Naive thymus-derived CD4-positive, alpha-beta T cell (primary cell): ENCODE data around the gene B9D1. TPM values are rescaled to one million over a fixed set of nuclear protein-coding genes. Genes with fewer than 3 reads are reported as not detected.
A peak's percentile ranks its signal among the peaks of the same experiment; 100 is the strongest.
"Not testable (repeated sequence)": the region's sequence is repeated elsewhere in the genome, so short reads cannot be mapped to it uniquely, and the experiment has no call there.

ENCODE experiments used
- ATAC-seq: fragments of 150-1000 bp; cut with Tn5 transposase; 2 replicates; pipeline ENCODE4 v1.10.0; 2021; ENCODE audit warnings: mild to moderate bottlenecking, moderate library complexity
- CTCF ChIA-PET: fragments of 350-600 bp; sonication (Branson Sonifier 250); formaldehyde crosslinking; loops from one replicate; lab custom pipeline; 2021; ENCODE audit warnings: antibody characterized with exemption; lab: Charles Lee
- POLR2A ChIA-PET: fragments of 350-600 bp; sonication (Branson Sonifier 250); formaldehyde crosslinking; loops from one replicate; lab custom pipeline; 2021; ENCODE audit warnings: antibody characterized with exemption, inconsistent platforms; lab: Charles Lee
- DNase-seq, 9 donors: peaks; one replicate each; pipeline versions ENCODE4 v3.0.0 to v3.0.0-alpha.2; 2020 to 2022; ENCODE audit warnings: mixed read lengths in 1 of 9
- H3K27ac ChIP-seq: one replicate; pipeline ENCODE4 v1.7.0; 2013; ENCODE audit warnings: mild to moderate bottlenecking, low read depth, low read length, moderate library complexity
- H3K27me3 ChIP-seq, 2 donors: one replicate each; pipeline ENCODE4 v1.7.0; 2013; ENCODE audit warnings: low read length in 2 of 2, mild to moderate bottlenecking in 2 of 2, moderate library complexity in 2 of 2; ENCODE audit not compliant: control insufficient read depth in 2 of 2, insufficient read depth in 2 of 2
- H3K36me3 ChIP-seq, 3 experiments: 1 replicate in 2 of 3; 2 replicates in 1 of 3; pipeline ENCODE4 v1.7.0; 2013; ENCODE audit warnings: low read length in 3 of 3, mild to moderate bottlenecking in 3 of 3, moderate library complexity in 1 of 3; ENCODE audit not compliant: insufficient read depth in 3 of 3, control insufficient read depth in 2 of 3
- H3K4me1 ChIP-seq, 2 donors: one replicate each; pipeline ENCODE4 v1.7.0; 2013; ENCODE audit warnings: low read length in 2 of 2, mild to moderate bottlenecking in 2 of 2, moderate library complexity in 1 of 2; ENCODE audit not compliant: control insufficient read depth in 2 of 2, insufficient read depth in 2 of 2
- H3K4me3 ChIP-seq: 2 replicates; pipeline ENCODE4 v1.7.0; 2013; ENCODE audit warnings: mild to moderate bottlenecking, low read length
- H3K9me3 ChIP-seq, 3 experiments: 1 replicate in 2 of 3; 2 replicates in 1 of 3; pipeline ENCODE4 v1.7.0; 2013; ENCODE audit warnings: low read length in 3 of 3; ENCODE audit not compliant: control insufficient read depth in 2 of 3
- H3K27ac Mint-ChIP-seq, 9 donors: one replicate each; pipeline ENCODE4 v1.8.0; 2020 to 2022; ENCODE audit warnings: mixed read lengths in 9 of 9, mild to moderate bottlenecking in 8 of 9, moderate library complexity in 5 of 9, inconsistent platforms in 2 of 9
- H3K27me3 Mint-ChIP-seq, 5 donors: one replicate each; pipeline ENCODE4 v1.8.0; 2021 to 2022; ENCODE audit warnings: mixed read lengths in 5 of 5, mild to moderate bottlenecking in 1 of 5
- H3K36me3 Mint-ChIP-seq, 5 donors: one replicate each; pipeline ENCODE4 v1.8.0; 2020 to 2022; ENCODE audit warnings: mixed read lengths in 5 of 5, mild to moderate bottlenecking in 3 of 5, inconsistent platforms in 1 of 5
- H3K4me1 Mint-ChIP-seq, 7 donors: one replicate each; pipeline ENCODE4 v1.8.0; 2020 to 2022; ENCODE audit warnings: mixed read lengths in 7 of 7, mild to moderate bottlenecking in 3 of 7, inconsistent platforms in 1 of 7
- H3K4me3 Mint-ChIP-seq, 10 donors: one replicate each; pipeline ENCODE4 v1.8.0; 2020 to 2022; ENCODE audit warnings: mild to moderate bottlenecking in 10 of 10, mixed read lengths in 10 of 10, moderate library complexity in 6 of 10, inconsistent platforms in 2 of 10
- H3K9me3 Mint-ChIP-seq, 11 donors: one replicate each; pipeline ENCODE4 v1.8.0; 2020 to 2022; ENCODE audit warnings: mixed read lengths in 11 of 11, mild to moderate bottlenecking in 4 of 11, inconsistent platforms in 1 of 11, moderate library complexity in 1 of 11
- intact Hi-C, 2 donors: fragments of 100-400 bp; cut with micrococcal nuclease; formaldehyde crosslinking; loops; one replicate each; pipeline ENCODE4 v1.15.1; 2023
- polyA plus RNA-seq, 2 donors: library from polyadenylated mRNA; unstranded; fragments of 300-500 nt; fragmentation: Illumina TruSeq; gene quantifications; one replicate each; pipeline ENCODE4 v1.2.3, GENCODE V29; 2021
- total RNA-seq, 6 experiments: library from RNA in 5 of 6; stranded (reverse) in 5 of 6; gene quantifications; 1 replicate in 5 of 6; 2 replicates in 1 of 6; pipeline ENCODE4 v1.2.3 and lab custom pipeline; 2021 to 2026

Gene B9D1
- total and polyA plus RNA-seq, 7 experiments from 2014 or later = 0.58 to 5.0 (median 2.1) TPM; not detected in 1

DNA sequence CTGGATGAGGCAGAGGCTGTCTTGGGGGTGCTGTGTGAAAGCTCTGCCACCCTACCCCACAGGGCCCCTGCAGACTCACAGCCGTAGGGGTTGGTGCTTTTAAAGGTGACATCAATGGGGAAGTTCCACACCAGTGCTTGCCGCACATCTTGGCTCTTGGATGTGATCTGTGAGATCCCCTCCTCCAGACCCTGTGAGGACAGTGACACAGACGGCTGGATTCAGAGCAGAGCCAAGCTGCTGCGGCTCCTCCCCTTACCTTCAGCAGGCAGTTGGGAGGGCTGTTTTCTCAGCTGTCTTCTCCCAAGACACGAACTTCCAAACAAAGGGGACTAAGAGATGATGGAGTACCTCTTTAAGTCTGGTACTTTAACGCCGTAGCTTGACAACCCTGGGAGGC lies 4.8 kb downstream of the B9D1 start:
- Mint-ChIP-seq H3K9me3 (no peaks in the 10 kb centered on the region), H3K27me3 (peaks cover 7 to 42% (median 22%) of the 10 kb centered on the region in 5 donors), H3K27ac (no peak overlapping the region), H3K4me3 (no peak overlapping the region), H3K4me1 (peaks cover 0 to 11% (median 5%) of the 10 kb centered on the region in 7 donors), H3K36me3 (no peaks in the 10 kb centered on the region)
- POLR2A ChIA-PET = no interaction called here
- intact Hi-C loops = no loop called here
- DNase-seq (no peak), ATAC-seq (no peak)
- Histone ChIP-seq H3K9me3 (no peaks in the 10 kb centered on the region), H3K27me3 (no peaks in the 10 kb centered on the region), H3K4me3 (no peak overlapping the region), H3K4me1 (peaks cover 6 to 7% of the 10 kb centered on the region in 2 donors), H3K27ac (no peak overlapping the region), H3K36me3 (no peaks in the 10 kb centered on the region)
- CTCF ChIA-PET = no interaction called here

- ATAC-seq (no peak), DNase-seq (no peak)
- no peaks in the 10 kb centered on the region for H3K9me3 ChIP-seq
- peaks cover 6 to 7% of the 10 kb centered on the region in 2 donors for H3K4me1 ChIP-seq
- no peaks in the 10 kb centered on the region for H3K36me3 Mint-ChIP-seq
- H3K4me3 Mint-ChIP-seq = no peak overlapping the region
- H3K27me3 Mint-ChIP-seq = peaks cover 7 to 42% (median 22%) of the 10 kb centered on the region in 5 donors
- H3K4me1 Mint-ChIP-seq = peaks cover 0 to 11% (median 5%) of the 10 kb centered on the region in 7 donors
- POLR2A ChIA-PET = no interaction called here
- no peaks in the 10 kb centered on the region for H3K9me3 Mint-ChIP-seq
- CTCF ChIA-PET = no interaction called here
- no peaks in the 10 kb centered on the region for H3K36me3 ChIP-seq
- H3K27ac Mint-ChIP-seq = no peak overlapping the region
- H3K27me3 ChIP-seq = no peaks in the 10 kb centered on the region
- no peak overlapping the region for H3K27ac ChIP-seq
- intact Hi-C loops = no loop called here
- no peak overlapping the region for H3K4me3 ChIP-seq
Measured at GRCh38 chr17:19357351-19357750, 5.2 kb downstream of the B9D1 start.

GRCh38 chr17:19354748-19355147 lies 7.8 kb downstream of the B9D1 start:
- no peak for DNase-seq
- no peaks in the 10 kb centered on the region for H3K4me1 Mint-ChIP-seq
- POLR2A ChIA-PET = interaction anchor here (0.7 to 1.1 kb wide), 2 partner anchors 20 to 55 kb away, joined by 3 read pairs; no protein-coding TSS in a partner anchor
- no peaks in the 10 kb centered on the region for H3K36me3 Mint-ChIP-seq
- peaks cover 7 to 35% (median 24%) of the 10 kb centered on the region in 5 donors for H3K27me3 Mint-ChIP-seq
- Histone ChIP-seq H3K9me3 (no peaks in the 10 kb centered on the region), H3K4me3 (no peak overlapping the region), H3K4me1 (no peaks in the 10 kb centered on the region), H3K36me3 (no peaks in the 10 kb centered on the region), H3K27ac (no peak overlapping the region), H3K27me3 (no peaks in the 10 kb centered on the region)
- ATAC-seq = no peak
- no peak overlapping the region for H3K27ac Mint-ChIP-seq
- intact Hi-C loops = no loop called here
- CTCF ChIA-PET = interaction anchor here (1.2 kb wide), 1 partner anchor 8 kb away, joined by 3 read pairs; the partner anchor contains the start of gene B9D1
- no peak overlapping the region for H3K4me3 Mint-ChIP-seq
- no peaks in the 10 kb centered on the region for H3K9me3 Mint-ChIP-seq

DNA sequence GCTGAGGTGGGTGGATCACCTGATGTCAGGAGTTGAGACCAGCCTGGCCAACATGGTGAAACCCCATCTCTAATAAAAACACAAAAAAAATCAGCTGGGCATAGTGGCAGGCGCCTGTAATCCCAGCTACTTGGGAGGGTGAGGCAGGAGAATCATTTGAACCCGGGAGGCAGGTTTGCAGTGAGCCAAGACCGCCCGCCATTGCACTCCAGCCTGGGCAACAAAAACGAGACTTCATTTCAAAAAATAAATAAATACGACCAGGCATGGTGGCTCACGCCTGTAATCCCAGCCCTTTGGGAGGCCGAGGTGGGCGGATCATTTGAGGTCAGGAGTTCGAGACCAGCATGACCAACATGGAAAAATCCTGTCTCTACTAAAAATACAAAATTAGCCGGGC lies 9.1 kb downstream of the B9D1 start:
- intact Hi-C loops, DNase-seq, POLR2A ChIA-PET, H3K9me3 Mint-ChIP-seq, H3K36me3 Mint-ChIP-seq, ATAC-seq, H3K27ac Mint-ChIP-seq, H3K27ac ChIP-seq, H3K36me3 ChIP-seq, H3K4me3 ChIP-seq, H3K4me1 Mint-ChIP-seq, H3K4me3 Mint-ChIP-seq, H3K27me3 ChIP-seq, H3K9me3 ChIP-seq, H3K4me1 ChIP-seq: not testable (repeated sequence)
- peaks cover 0 to 28% (median 11%) of the 10 kb centered on the region in 5 donors for H3K27me3 Mint-ChIP-seq
- CTCF ChIA-PET = interaction anchor here (1.2 kb wide), 2 partner anchors 9 to 94 kb away, joined by 3 read pairs; partner anchors contain the start of gene B9D1

DNA sequence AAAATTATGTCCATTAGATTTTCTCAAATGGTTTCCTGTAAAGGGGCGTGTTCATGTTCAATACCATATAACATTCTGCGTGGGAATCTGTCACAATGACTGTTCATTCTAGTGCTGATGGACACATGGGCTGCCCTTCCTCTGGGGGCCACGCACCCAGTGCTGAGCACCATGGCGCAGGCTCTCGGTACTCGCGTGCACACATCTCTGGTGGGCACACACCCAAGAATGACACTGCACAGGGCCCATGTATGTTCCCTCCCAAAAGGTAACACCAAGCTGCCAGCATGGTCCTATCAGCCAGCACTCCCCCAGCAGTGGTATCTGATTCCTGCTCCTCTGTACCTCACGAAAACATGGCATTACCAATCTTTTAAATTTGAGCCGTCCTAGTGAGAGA lies 13.7 kb downstream of the B9D1 start:
- ATAC-seq (no peak), DNase-seq (no peak)
- peaks cover 0 to 1% (median 0%) of the 10 kb centered on the region in 7 donors for H3K4me1 Mint-ChIP-seq
- no peak overlapping the region for H3K27ac Mint-ChIP-seq
- ChIA-PET CTCF (no interaction called here), POLR2A (no interaction called here)
- H3K27ac ChIP-seq = no peak overlapping the region
- H3K9me3 ChIP-seq = no peaks in the 10 kb centered on the region
- H3K36me3 Mint-ChIP-seq = no peaks in the 10 kb centered on the region
- H3K4me1 ChIP-seq = no peaks in the 10 kb centered on the region
- no peak overlapping the region for H3K4me3 Mint-ChIP-seq
- H3K4me3 ChIP-seq = no peak overlapping the region
- H3K9me3 Mint-ChIP-seq = no peaks in the 10 kb centered on the region
- intact Hi-C loops = no loop called here
- no peaks in the 10 kb centered on the region for H3K27me3 ChIP-seq
- H3K27me3 Mint-ChIP-seq = peaks cover 0 to 11% (median 4%) of the 10 kb centered on the region in 5 donors
- H3K36me3 ChIP-seq = no peaks in the 10 kb centered on the region

DNA sequence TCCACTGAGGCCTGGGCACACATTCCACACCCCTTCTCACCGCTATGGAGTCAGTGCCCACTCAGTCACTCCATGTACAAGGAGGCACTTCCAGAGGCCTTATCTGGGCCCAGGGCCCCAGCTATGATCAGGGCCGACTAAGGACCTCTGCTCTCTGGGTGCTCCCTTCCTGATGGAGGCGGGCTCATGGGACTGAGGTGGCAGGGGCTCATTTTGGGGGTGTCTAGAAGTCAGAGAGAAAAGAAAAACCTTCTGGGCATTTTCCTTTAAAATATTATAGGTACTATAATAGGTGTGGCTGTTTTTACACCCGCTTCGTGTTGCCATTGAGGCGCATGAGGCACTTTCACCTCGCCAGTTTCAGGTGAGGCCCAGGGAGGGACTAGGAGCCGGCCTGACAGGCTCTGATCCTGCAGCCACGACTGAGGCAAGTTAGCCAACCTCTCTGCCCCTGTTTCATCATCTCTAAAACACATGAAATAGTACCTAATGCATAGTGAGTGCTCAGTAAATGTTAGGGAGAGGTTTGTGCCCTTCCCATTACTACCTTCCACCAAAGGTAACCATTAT lies 14.4 kb downstream of the B9D1 start:
- H3K27me3 Mint-ChIP-seq = peaks cover 0 to 11% (median 4%) of the 10 kb centered on the region in 5 donors
- H3K9me3 ChIP-seq = no peaks in the 10 kb centered on the region
- ChIA-PET POLR2A (no interaction called here), CTCF (no interaction called here)
- peak overlapping the region in 1 of 9 donors; percentile 25 for H3K27ac Mint-ChIP-seq
- no peaks in the 10 kb centered on the region for H3K36me3 ChIP-seq
- H3K4me1 ChIP-seq = no peaks in the 10 kb centered on the region
- H3K36me3 Mint-ChIP-seq = no peaks in the 10 kb centered on the region
- intact Hi-C loops = no loop called here
- DNase-seq (no peak), ATAC-seq (no peak)
- no peak overlapping the region for H3K4me3 ChIP-seq
- no peaks in the 10 kb centered on the region for H3K9me3 Mint-ChIP-seq
- H3K4me3 Mint-ChIP-seq = no peak overlapping the region
- peaks cover 0 to 1% (median 0%) of the 10 kb centered on the region in 7 donors for H3K4me1 Mint-ChIP-seq
- no peak overlapping the region for H3K27ac ChIP-seq
- no peaks in the 10 kb centered on the region for H3K27me3 ChIP-seq
